Muscle of back (tissue), 13 donors: Measurements from ENCODE around the gene C1orf21. TPM values are rescaled to one million over a fixed set of nuclear protein-coding genes. Genes with fewer than 3 reads are reported as not detected.
A peak's percentile ranks its signal among the peaks of the same experiment; 100 is the strongest.
"Not testable (repeated sequence)": the region's sequence is repeated elsewhere in the genome, so short reads cannot be mapped to it uniquely, and the experiment has no call there.

Experiments
- DNase-seq, 3 donors: peaks; one replicate each; pipeline versions ENCODE4 v3.0.0 to v3.0.0-alpha.2; 2013
- long read RNA-seq, 9 donors: transcript quantifications; one replicate each; lab custom pipeline, GENCODE V29; 2026
- polyA plus RNA-seq, 10 donors: library from polyadenylated mRNA; unstranded; fragments of 120-200 nt; gene quantifications; one replicate each; pipeline ENCODE4 v1.2.1, GENCODE V29; 2013; ENCODE audit not compliant: insufficient read length in 10 of 10

C1orf21 gene, protein sequence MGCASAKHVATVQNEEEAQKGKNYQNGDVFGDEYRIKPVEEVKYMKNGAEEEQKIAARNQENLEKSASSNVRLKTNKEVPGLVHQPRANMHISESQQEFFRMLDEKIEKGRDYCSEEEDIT
- 10 to 100 TPM; 42.4 to 59.1 (median 52.9) TPM for polyA plus RNA-seq
- long read RNA-seq, donor 1, full-length matches to known transcripts: 23 of 23 reads
- long read RNA-seq, donor 1, partial matches to known transcripts: 0 of 23 reads
- long read RNA-seq, donor 1, other reads (novel, unspliced or antisense): 0 of 23 reads
- long read RNA-seq, donor 2, full-length matches to known transcripts: 15 of 15 reads
- long read RNA-seq, donor 2, partial matches to known transcripts: 0 of 15 reads
- long read RNA-seq, donor 2, other reads (novel, unspliced or antisense): 0 of 15 reads
- long read RNA-seq, donor 3: 0 reads
- long read RNA-seq, donor 4, full-length matches to known transcripts: 15 of 15 reads
- long read RNA-seq, donor 4, partial matches to known transcripts: 0 of 15 reads
- long read RNA-seq, donor 4, other reads (novel, unspliced or antisense): 0 of 15 reads
- long read RNA-seq, donor 5, full-length matches to known transcripts: 25 of 25 reads
- long read RNA-seq, donor 5, partial matches to known transcripts: 0 of 25 reads
- long read RNA-seq, donor 5, other reads (novel, unspliced or antisense): 0 of 25 reads
- long read RNA-seq, donor 6, full-length matches to known transcripts: 21 of 21 reads
- long read RNA-seq, donor 6, partial matches to known transcripts: 0 of 21 reads
- long read RNA-seq, donor 6, other reads (novel, unspliced or antisense): 0 of 21 reads
- long read RNA-seq, donor 7, full-length matches to known transcripts: 12 of 12 reads
- long read RNA-seq, donor 7, partial matches to known transcripts: 0 of 12 reads
- long read RNA-seq, donor 7, other reads (novel, unspliced or antisense): 0 of 12 reads
- long read RNA-seq, donor 8, full-length matches to known transcripts: 19 of 19 reads
- long read RNA-seq, donor 8, partial matches to known transcripts: 0 of 19 reads
- long read RNA-seq, donor 8, other reads (novel, unspliced or antisense): 0 of 19 reads
- long read RNA-seq, donor 9, full-length matches to known transcripts: 6 of 6 reads
- long read RNA-seq, donor 9, partial matches to known transcripts: 0 of 6 reads
- long read RNA-seq, donor 9, other reads (novel, unspliced or antisense): 0 of 6 reads

DNA sequence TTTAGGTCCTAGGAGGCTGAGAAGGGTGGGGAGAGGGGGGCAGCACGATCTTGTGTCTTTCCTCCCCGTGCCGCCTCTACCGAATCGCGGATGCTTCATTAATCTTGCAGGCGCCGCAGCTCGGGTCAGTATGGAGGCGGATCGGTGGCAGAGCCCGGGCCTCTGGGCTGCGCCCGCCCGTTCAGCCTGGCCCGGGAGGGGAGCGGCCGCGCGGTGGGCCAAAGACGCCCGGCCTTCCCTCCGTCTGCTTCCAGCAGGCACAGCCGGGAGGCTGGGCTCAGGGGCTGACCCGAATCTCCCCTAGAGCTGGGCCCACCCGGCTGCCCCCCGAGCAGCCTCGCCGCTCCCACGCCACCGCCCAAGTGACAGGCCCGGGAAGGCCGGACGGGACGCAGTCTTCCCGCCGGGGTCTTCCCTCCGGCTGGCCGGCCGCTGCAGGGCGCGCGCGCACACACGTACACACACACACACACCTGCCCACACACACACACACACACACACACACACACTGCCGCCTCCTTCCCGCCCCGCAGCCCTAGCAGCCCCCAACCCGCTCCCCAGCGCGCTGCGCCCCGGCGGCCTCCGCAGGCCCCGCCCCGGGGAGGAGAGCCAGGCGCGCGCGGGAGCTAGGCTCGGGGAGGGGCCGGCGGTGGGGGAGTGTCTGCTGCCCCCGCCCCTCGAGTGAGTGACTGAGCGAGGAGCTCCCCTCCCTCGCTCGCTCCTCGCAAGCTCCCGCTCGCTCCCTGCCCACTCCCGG, at the start of gene C1orf21:
Gene C1orf21 (plus strand): TSS at position 718 of the 757 bp plus-strand sequence. CDS start 90,481 bp downstream, outside the sequence.
- DNase-seq: peak; percentile 92 to 98 (median 94)

- DNase-seq: not testable (repeated sequence)
Observed at GRCh38 chr1:184337865-184338264, 49.0 kb upstream of the C1orf21 start.

DNA sequence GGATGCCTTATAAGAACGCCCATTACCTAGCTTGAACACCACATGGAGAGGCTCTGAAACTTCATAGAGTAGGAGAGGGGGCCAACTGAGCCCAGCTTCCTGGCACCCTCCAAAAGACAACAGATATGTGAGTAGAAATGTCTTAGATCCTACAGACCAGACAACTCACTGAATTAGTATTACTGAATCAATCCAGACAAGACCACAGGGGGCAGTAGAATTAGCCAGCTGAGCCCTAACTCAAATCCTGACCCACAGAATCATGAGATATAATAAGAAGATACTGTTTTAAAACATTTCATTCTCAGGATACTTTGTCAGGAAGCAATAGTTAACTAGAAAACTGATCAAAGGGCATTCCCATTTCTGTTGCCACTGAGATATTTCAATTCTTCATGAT, 45.8 kb upstream of the C1orf21 start:
- DNase-seq: no peak

DNA sequence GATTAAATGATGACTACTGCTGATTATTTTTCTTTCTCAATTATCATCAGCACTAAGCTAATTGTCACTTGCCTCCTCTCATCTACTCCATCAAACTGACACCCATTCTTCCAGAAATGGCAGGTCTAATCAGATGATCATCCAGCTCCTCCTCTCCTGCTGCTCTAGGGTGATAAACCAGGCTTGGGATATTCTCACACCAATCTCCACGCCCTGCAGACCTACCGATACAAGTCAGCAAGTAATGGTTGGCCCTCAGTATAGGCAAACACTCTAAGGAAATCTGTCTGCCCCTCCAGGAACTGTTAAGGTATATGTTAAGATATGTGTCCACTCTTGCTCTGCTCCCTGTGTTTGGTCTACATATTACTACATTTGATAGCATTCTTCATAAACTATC, 36.3 kb upstream of the C1orf21 start:
- DNase-seq: no peak

DNA sequence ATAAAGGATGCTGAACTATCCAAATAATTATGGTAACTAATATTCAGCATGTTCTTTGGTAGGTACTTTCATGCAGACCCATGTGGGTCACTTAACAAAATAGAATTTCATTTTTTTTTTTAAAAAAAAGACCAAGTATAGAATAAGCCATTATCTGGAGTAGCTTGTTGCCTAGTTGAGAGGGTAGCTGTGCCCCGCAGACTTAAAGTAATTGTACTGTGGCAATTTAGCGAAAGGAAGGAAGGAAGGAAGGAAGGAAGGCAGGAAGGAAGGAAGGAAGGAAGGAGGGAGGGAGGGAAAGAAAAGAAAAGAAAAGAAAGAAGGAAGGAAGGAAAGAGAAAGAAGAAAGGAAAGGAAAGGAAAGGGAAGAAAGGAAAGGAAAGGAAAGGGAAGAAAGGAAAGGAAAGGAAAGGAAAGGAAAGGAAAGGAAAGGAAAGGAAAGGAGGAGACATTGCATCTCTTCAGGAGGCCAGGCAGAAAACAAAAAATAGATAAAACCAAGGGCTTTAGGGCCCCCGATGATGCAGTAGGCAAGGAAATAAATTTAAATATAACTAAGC, 35.3 kb upstream of the C1orf21 start:
- DNase-seq: no peak

DNA sequence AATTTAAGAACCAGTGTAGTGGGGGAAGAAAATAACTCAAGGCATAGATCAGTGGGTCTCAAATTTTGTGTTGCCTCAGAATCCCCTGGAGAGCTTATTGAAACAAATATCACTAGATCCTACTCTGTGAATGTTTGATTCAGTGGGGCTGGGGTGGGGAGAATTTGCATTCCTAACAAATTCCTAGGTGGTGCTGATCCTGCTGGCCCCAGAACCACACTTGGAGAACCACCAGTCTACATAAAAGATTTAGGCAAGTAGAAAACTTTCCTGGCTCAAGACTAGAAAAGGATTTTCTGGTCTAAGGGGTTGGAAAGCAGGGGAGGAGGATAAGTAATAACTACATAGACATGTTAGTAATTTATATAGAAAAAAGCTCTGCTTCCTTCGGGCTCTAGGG, 34.1 kb upstream of the C1orf21 start:
- peak in 1 of 3 donors; percentile 18 for DNase-seq

DNA sequence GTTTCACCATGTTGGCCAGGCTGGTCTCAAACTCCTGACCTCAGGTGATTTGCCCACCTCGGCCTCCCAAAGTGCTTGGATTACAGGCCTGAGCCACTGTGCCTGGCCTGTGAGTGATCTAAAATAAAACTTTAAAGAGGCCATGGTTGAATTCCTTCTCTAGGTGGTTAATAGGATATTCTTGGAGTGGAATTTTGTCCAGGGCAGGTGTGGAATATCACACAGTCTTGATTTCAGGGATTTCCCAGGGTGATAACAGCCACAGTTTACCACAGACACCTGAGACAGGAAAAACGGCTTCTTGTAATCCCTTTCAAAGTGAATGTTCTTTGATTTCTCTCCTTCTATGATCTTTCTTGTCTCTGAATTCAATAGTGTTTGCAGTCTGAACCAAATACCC, 32.1 kb upstream of the C1orf21 start:
- no peak for DNase-seq

GRCh38 chr1:184356891-184357290, 29.9 kb upstream of the C1orf21 start:
- DNase-seq: peak in 2 of 3 donors; percentile 26 to 53

DNA sequence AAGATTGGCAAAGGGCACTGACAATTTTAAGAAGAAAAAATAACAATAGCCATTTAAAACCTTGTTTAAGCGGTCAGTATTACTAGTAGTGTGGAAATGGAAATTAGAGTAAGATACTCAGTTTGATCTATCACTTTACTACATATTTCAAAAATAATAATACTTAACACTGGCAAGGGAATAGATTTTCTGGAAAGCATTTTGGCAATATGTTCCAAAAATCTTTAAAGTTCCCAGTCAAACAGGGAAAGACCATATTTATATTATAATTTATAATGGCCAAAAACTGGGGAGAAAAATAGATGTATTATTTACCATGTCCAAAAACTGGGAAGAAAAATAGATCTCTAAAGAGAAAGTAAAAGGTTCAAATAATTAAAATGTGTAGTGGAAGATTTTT, 28.6 kb upstream of the C1orf21 start:
- DNase-seq: peak in 2 of 3 donors; percentile 24 to 40

DNA sequence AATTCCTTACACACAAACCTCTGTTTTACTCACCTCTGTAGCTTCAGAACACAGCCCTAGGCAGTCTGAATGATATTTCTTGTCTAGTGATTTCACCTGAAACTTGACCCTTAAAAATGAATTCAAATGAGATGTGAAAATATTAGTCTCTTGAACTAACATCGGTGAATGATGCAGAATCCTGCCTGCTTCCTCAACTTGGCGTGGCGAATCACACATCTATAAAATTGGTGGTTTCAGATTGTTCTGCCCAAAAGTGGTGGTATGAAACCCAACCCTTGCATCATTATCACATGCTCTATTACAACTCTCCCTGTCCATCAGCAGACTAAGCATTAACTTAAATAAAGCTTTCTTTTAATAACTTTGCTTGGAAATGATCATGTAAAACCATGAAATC, 26.9 kb upstream of the C1orf21 start:
- DNase-seq: no peak

DNA sequence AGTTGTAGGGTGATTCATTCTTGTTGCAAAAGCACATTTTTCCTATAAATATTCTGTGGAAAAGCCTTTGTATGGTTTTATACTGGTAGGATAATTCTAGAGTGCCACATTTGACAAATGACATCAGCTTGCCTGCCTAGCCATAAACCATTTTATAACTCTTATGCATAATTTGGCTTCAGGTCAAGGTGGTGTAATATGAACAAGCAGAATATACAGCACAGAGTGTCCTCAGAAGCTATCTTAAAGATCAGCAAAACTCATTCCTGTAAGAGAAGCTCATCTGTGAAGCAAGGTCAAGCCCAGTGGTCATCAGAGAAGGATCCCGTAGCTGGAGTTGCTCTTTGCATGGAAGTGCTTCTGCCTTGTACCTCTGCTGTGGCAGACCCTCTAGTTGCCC, 24.0 kb upstream of the C1orf21 start:
- DNase-seq: no peak

DNA sequence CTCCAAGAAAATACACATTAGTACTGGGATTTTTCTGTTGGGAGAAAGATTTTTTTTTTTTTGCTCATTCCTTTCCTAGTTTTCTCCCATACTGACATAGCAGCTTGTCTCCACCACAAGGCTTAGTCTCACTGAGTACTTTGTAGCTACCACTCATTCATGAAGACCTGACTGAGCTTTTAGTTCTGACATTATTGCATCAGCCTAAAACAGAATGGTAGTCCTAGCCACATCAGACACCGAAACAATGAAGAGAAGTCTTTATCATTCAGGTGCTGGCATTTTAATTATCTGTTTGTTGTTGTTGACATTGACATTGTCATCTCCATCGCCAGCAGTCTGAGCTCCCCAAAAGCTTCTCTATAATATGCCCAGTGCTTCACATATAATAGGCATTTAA, 21.1 kb upstream of the C1orf21 start:
- DNase-seq: no peak

GRCh38 chr1:184366997-184367396, 19.8 kb upstream of the C1orf21 start:
- peak in 2 of 3 donors; percentile 51 to 75 for DNase-seq

GRCh38 chr1:184367427-184368038, 19.3 kb upstream of the C1orf21 start:
- no peak for DNase-seq

- DNase-seq: no peak
Observed at GRCh38 chr1:184368354-184368753, 18.5 kb upstream of the C1orf21 start.

DNA sequence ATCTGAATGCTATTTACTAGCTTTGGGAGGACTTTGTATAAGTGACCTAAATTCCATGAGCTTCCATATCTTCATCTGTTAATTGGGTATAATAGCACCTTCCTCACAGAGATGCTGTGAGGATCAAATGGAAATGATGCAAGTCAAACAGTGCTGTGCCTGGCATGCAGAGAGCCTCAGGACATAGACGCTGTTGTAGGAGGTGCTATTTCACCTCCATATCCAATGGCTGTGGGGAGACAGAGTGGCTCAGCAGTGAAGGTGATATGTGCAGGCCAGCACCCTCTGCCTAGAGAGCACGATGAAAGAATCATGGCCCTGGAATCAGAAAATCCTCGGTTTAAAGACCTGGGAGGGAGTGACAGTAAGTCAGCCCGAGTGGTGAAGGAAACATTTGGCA, 16.0 kb upstream of the C1orf21 start:
- no peak for DNase-seq

DNA sequence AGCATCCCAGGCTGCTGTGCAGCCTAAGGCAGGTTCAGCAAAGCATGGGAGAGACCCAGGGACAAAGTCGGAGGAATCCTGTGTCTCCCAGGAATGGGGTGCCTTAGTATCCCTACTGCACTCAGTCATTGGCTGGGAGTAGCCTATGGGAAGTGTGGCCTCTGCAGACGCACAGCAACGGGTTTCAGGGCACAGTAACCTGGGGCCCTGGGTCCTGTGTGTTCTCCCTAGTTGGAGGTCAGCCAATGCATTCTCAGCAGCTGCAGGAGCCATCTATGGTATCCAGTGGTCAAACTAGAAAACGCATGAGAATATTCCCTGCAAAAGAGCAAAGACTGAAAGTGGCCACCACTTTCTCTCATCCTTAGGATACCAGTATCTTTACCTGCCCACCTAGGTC, 13.7 kb upstream of the C1orf21 start:
- DNase-seq: no peak

GRCh38 chr1:184376369-184376768, 10.5 kb upstream of the C1orf21 start:
- DNase-seq: no peak

DNA sequence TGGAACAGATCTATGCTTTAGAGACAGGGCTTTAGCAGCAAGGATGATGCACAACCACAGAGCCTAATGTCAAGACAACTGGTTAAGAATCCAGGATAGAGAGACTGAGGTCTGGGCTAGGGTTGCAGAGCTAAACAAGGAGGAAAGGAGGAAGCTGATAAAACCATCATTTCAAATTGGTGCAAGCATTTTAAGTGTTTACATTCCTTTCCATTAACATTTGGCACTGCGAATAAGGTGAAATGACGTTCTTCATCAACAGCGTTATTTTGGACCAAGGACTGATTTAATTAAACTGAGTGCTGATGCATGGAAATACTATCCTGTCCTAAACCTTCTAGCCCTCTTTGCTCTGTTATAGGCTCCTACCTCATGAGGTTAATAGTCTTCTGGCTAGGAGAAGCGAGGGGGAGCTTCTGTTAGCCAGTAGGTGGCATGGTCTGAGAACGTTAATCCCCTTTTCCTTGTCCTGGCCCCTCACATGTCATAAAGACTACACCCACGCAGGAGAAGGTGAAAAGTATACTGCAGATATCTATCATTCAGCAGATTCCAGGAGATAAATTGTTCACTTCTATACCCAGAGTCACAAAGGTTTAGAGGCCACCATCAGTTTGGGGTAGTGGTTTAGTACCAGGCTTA, 7.6 kb upstream of the C1orf21 start:
- no peak for DNase-seq

GRCh38 chr1:184380468-184380867, 6.4 kb upstream of the C1orf21 start:
- DNase-seq: no peak
